ENCODE measurements around the gene RNF10.
"Not testable (repeated sequence)": the region's sequence is repeated elsewhere in the genome, so short reads cannot be mapped to it uniquely, and the experiment has no call there.

The RNF10 gene

GRCh38 chr12:120497524-120498150, 36.5 kb upstream of the RNF10 start:
- H3K9me3 ChIP-seq (ENCODE audit: control insufficient read depth, low read depth, low read length) = no peaks in the 10 kb centered on the region
- no peak overlapping the region for H3K27ac ChIP-seq (ENCODE audit: low read length)
- H3K27me3 ChIP-seq (ENCODE audit: control insufficient read depth, insufficient read depth, low read length) = no peaks in the 10 kb centered on the region
- peak overlapping the region; percentile 78 for H3K9ac ChIP-seq (ENCODE audit: low read length)
- H3K4me1 ChIP-seq (ENCODE audit: control insufficient read depth, low read depth, low read length) = no peaks in the 10 kb centered on the region
- H3K36me3 ChIP-seq (ENCODE audit: control insufficient read depth, low read depth, low read length) = peaks cover 16% of the 10 kb centered on the region
- H3K4me3 ChIP-seq (ENCODE audit: low read length) = peak overlapping the region; percentile 81

GRCh38 chr12:120498870-120499515, 35.2 kb upstream of the RNF10 start:
- Histone ChIP-seq H3K4me1 (ENCODE audit: control insufficient read depth, low read depth, low read length) (no peaks in the 10 kb centered on the region), H3K36me3 (ENCODE audit: control insufficient read depth, low read depth, low read length) (peaks cover 25% of the 10 kb centered on the region), H3K27me3 (ENCODE audit: control insufficient read depth, insufficient read depth, low read length) (no peaks in the 10 kb centered on the region), H3K9ac (ENCODE audit: low read length) (no peak overlapping the region), H3K4me3 (ENCODE audit: low read length) (no peak overlapping the region), H3K27ac (ENCODE audit: low read length) (no peak overlapping the region), H3K9me3 (ENCODE audit: control insufficient read depth, low read depth, low read length) (no peaks in the 10 kb centered on the region)

- Histone ChIP-seq H3K27me3 (ENCODE audit: control insufficient read depth, insufficient read depth, low read length) (no peaks in the 10 kb centered on the region), H3K36me3 (ENCODE audit: control insufficient read depth, low read depth, low read length) (peaks cover 25% of the 10 kb centered on the region), H3K4me3 (ENCODE audit: low read length) (no peak overlapping the region), H3K4me1 (ENCODE audit: control insufficient read depth, low read depth, low read length) (peaks cover 8% of the 10 kb centered on the region), H3K9me3 (ENCODE audit: control insufficient read depth, low read depth, low read length) (no peaks in the 10 kb centered on the region), H3K27ac (ENCODE audit: low read length) (no peak overlapping the region), H3K9ac (ENCODE audit: low read length) (no peak overlapping the region)
Measured at GRCh38 chr12:120500581-120500980, 33.6 kb upstream of the RNF10 start.

GRCh38 chr12:120504587-120504986, 29.6 kb upstream of the RNF10 start:
- Histone ChIP-seq H3K27ac (ENCODE audit: low read length) (no peak overlapping the region), H3K27me3 (ENCODE audit: control insufficient read depth, insufficient read depth, low read length) (no peaks in the 10 kb centered on the region), H3K36me3 (ENCODE audit: control insufficient read depth, low read depth, low read length) (peaks cover 18% of the 10 kb centered on the region), H3K4me1 (ENCODE audit: control insufficient read depth, low read depth, low read length) (peaks cover 8% of the 10 kb centered on the region), H3K9ac (ENCODE audit: low read length) (no peak overlapping the region), H3K4me3 (ENCODE audit: low read length) (peak overlapping the region; percentile 5), H3K9me3 (ENCODE audit: control insufficient read depth, low read depth, low read length) (no peaks in the 10 kb centered on the region)

GRCh38 chr12:120508537-120508936, 25.6 kb upstream of the RNF10 start:
- peaks cover 8% of the 10 kb centered on the region for H3K4me1 ChIP-seq (ENCODE audit: control insufficient read depth, low read depth, low read length)
- no peak overlapping the region for H3K9ac ChIP-seq (ENCODE audit: low read length)
- no peaks in the 10 kb centered on the region for H3K9me3 ChIP-seq (ENCODE audit: control insufficient read depth, low read depth, low read length)
- no peak overlapping the region for H3K4me3 ChIP-seq (ENCODE audit: low read length)
- H3K27me3 ChIP-seq (ENCODE audit: control insufficient read depth, insufficient read depth, low read length) = no peaks in the 10 kb centered on the region
- H3K36me3 ChIP-seq (ENCODE audit: control insufficient read depth, low read depth, low read length) = peaks cover 16% of the 10 kb centered on the region
- H3K27ac ChIP-seq (ENCODE audit: low read length) = no peak overlapping the region

DNA sequence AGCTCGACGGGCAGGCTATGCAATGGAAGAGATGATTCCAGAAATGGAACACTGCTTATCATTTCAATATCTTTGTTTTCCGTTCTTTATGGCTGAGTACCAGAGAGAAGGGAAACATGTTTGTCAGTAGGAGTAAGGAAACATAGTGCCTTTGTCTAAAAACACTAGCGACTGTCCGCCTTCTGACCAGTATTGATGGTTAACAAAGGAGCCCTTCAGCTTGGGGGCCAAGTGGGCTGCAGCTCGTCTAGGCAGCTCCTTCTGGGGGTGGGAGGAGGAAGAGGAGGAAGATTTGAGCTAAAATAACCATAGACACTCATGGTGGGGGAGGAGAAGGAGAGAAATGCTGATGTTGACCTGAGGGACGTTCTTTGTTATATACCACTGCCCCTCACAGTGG, 20.2 kb upstream of the RNF10 start:
- Histone ChIP-seq H3K9ac (ENCODE audit: low read length) (no peak overlapping the region), H3K4me3 (ENCODE audit: low read length) (no peak overlapping the region), H3K4me1 (ENCODE audit: control insufficient read depth, low read depth, low read length) (no peaks in the 10 kb centered on the region), H3K27ac (ENCODE audit: low read length) (no peak overlapping the region), H3K9me3 (ENCODE audit: control insufficient read depth, low read depth, low read length) (no peaks in the 10 kb centered on the region), H3K27me3 (ENCODE audit: control insufficient read depth, insufficient read depth, low read length) (no peaks in the 10 kb centered on the region), H3K36me3 (ENCODE audit: control insufficient read depth, low read depth, low read length) (peaks cover 19% of the 10 kb centered on the region)

DNA sequence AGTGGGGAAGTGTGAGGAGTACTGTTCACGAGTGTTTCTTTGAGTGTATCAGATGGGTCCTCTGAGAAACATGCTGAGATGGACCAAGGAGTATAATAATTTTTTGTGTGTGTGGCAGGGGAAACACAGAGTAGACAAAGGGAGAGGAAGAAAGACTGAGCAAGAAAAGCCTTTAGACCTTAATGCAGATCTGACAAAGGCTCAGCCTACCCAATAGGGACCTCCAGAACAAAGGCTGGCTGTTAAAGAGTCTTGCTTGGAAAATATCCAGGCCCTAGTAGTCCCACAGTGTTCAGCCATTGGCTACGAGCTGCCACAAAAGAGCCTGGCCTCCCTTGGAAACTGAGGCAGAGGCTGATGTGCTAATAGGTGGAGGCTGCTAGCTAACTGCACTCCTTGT, 18.7 kb upstream of the RNF10 start:
- Histone ChIP-seq H3K4me1 (ENCODE audit: control insufficient read depth, low read depth, low read length) (no peaks in the 10 kb centered on the region), H3K36me3 (ENCODE audit: control insufficient read depth, low read depth, low read length) (peaks cover 14% of the 10 kb centered on the region), H3K4me3 (ENCODE audit: low read length) (no peak overlapping the region), H3K27ac (ENCODE audit: low read length) (no peak overlapping the region), H3K9me3 (ENCODE audit: control insufficient read depth, low read depth, low read length) (no peaks in the 10 kb centered on the region), H3K9ac (ENCODE audit: low read length) (no peak overlapping the region), H3K27me3 (ENCODE audit: control insufficient read depth, insufficient read depth, low read length) (no peaks in the 10 kb centered on the region)

GRCh38 chr12:120519324-120519723, 14.8 kb upstream of the RNF10 start:
- not testable (repeated sequence) for H3K27me3 ChIP-seq (ENCODE audit: control insufficient read depth, insufficient read depth, low read length); H3K4me3 ChIP-seq (ENCODE audit: low read length); H3K9ac ChIP-seq (ENCODE audit: low read length); H3K27ac ChIP-seq (ENCODE audit: low read length); H3K4me1 ChIP-seq (ENCODE audit: control insufficient read depth, low read depth, low read length); H3K9me3 ChIP-seq (ENCODE audit: control insufficient read depth, low read depth, low read length)
- H3K36me3 ChIP-seq (ENCODE audit: control insufficient read depth, low read depth, low read length) = peaks cover 18% of the 10 kb centered on the region

DNA sequence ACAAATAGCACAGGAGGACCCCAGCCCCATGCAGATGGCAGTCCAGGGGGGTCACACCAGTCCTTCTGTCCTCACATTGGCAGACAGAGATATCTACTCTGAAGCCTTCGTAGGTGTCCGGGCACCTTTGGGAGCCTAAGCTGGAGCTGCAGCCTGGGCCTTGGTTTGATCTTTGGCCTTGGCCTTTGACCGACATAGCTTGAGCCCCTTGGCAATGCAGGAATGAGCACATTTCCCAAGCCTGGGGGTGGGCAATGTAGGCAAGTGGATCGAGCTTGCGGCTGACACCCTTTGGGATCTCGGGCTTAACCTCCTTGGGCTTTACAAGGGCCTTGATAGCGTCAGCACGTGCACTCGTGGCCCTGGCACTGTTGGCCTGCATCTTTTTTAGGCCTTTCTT, 11.6 kb upstream of the RNF10 start:
- Histone ChIP-seq H3K4me1 (ENCODE audit: control insufficient read depth, low read depth, low read length) (no peaks in the 10 kb centered on the region), H3K4me3 (ENCODE audit: low read length) (no peak overlapping the region), H3K36me3 (ENCODE audit: control insufficient read depth, low read depth, low read length) (peaks cover 12% of the 10 kb centered on the region), H3K9me3 (ENCODE audit: control insufficient read depth, low read depth, low read length) (no peaks in the 10 kb centered on the region), H3K9ac (ENCODE audit: low read length) (no peak overlapping the region), H3K27ac (ENCODE audit: low read length) (no peak overlapping the region), H3K27me3 (ENCODE audit: control insufficient read depth, insufficient read depth, low read length) (no peaks in the 10 kb centered on the region)

DNA sequence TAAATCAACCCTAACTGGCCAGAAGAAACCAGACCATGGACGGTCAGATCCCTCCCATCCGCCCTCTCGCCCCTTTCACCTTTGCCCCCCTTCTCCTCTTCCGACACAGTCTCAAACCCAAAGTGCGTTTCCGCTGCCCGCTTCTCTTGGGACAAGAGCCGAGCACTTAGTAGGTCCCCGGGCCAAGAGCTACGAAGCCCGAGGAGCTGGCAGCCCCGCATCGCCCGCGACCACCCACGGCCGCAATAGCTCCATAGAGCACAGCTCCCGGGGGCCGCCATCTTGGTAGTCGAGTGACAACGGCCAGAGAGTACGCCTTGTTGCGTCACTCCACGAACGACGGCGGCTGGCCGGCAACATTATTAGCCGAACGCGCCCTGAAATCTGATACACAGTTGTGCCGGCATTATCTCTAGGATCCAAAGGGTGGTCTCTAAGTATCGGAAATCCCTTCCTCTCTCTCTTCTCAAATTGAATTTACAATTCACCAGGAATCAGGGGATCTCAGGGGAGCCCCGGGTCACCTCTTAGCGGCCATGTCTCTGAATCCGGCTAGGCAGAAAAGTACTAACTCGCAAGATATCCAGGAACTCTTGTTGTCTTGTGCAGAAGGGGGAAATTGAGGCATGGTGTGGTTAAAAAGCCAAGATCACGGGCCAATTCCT, 5.2 kb upstream of the RNF10 start, which contains the start of gene COQ5:
Gene COQ5 (minus strand): TSS at position 298 of the 665 bp plus-strand sequence. CDS start 17 bp downstream, at position 281.
- Histone ChIP-seq H3K4me1 (ENCODE audit: control insufficient read depth, low read depth, low read length) (peaks cover 9% of the 10 kb centered on the region), H3K9me3 (ENCODE audit: control insufficient read depth, low read depth, low read length) (no peaks in the 10 kb centered on the region), H3K27ac (ENCODE audit: low read length) (peak within 1 kb of the TSS; percentile 79), H3K27me3 (ENCODE audit: control insufficient read depth, insufficient read depth, low read length) (no peaks in the 10 kb centered on the region), H3K9ac (ENCODE audit: low read length) (peak within 1 kb of the TSS; percentile 89), H3K36me3 (ENCODE audit: control insufficient read depth, low read depth, low read length) (peaks cover 4% of the 10 kb centered on the region), H3K4me3 (ENCODE audit: low read length) (peak within 1 kb of the TSS; percentile 84)

- Histone ChIP-seq H3K4me3 (ENCODE audit: low read length) (peak overlapping the region; percentile 84), H3K27ac (ENCODE audit: low read length) (peak overlapping the region; percentile 79), H3K9me3 (ENCODE audit: control insufficient read depth, low read depth, low read length) (no peaks in the 10 kb centered on the region), H3K27me3 (ENCODE audit: control insufficient read depth, insufficient read depth, low read length) (no peaks in the 10 kb centered on the region), H3K9ac (ENCODE audit: low read length) (peak overlapping the region; percentile 89), H3K36me3 (ENCODE audit: control insufficient read depth, low read depth, low read length) (peaks cover 4% of the 10 kb centered on the region), H3K4me1 (ENCODE audit: control insufficient read depth, low read depth, low read length) (peaks cover 9% of the 10 kb centered on the region)
Measured at GRCh38 chr12:120529641-120530417, 4.3 kb upstream of the RNF10 start.

All from iPS-18a (cell line).